GM18520 (cell line): ENCODE data around the gene IRF2BP1.
A peak's percentile ranks its signal among the peaks of the same experiment; 100 is the strongest.
"Not testable (repeated sequence)": the region's sequence is repeated elsewhere in the genome, so short reads cannot be mapped to it uniquely, and the experiment has no call there.

Experiments
- ATAC-seq: cut with Tn5 transposase; IDR thresholded peaks from one replicate; pipeline ENCODE4 v1.9.1; 2021; ENCODE audit not compliant: unreplicated experiment

The IRF2BP1 gene

GRCh38 chr19:45902651-45903625 is 17.0 kb upstream of the IRF2BP1 start:
- peak; percentile 90 for ATAC-seq

GRCh38 chr19:45901912-45902650 is 16.1 kb upstream of the IRF2BP1 start, which contains the start of gene MYPOP:
Gene MYPOP (minus strand): TSS chr19:45902613. CDS start chr19:45901773, 840 bp downstream.
- no peak for ATAC-seq

GRCh38 chr19:45901432-45901911 is 15.5 kb upstream of the IRF2BP1 start:
- no peak for ATAC-seq

GRCh38 chr19:45900738-45901431 is 14.9 kb upstream of the IRF2BP1 start:
- ATAC-seq, result no peak

- ATAC-seq, result no peak
These were observed 14.1 kb upstream of the IRF2BP1 start for GRCh38 chr19:45899919-45900589.

- no peak for ATAC-seq
These were observed 13.3 kb upstream of the IRF2BP1 start for GRCh38 chr19:45899253-45899652.

- ATAC-seq, result no peak
These were observed 11.4 kb upstream of the IRF2BP1 start for GRCh38 chr19:45897261-45897812.

GRCh38 chr19:45895983-45896599 is 10.2 kb upstream of the IRF2BP1 start:
- not testable (repeated sequence) for ATAC-seq

GRCh38 chr19:45895519-45895972 is 9.6 kb upstream of the IRF2BP1 start:
- no peak for ATAC-seq

GRCh38 chr19:45890877-45891276 is 4.9 kb upstream of the IRF2BP1 start:
- ATAC-seq, result no peak

GRCh38 chr19:45889210-45889885 is 3.4 kb upstream of the IRF2BP1 start:
- ATAC-seq, result no peak

- ATAC-seq, result no peak
These were observed 1.3 kb upstream of the IRF2BP1 start for GRCh38 chr19:45887200-45887710.

GRCh38 chr19:45886427-45887199 is 672 bp upstream of the IRF2BP1 start:
- peak; percentile 28 for ATAC-seq

- ATAC-seq, result no peak
These were observed 1.0 kb downstream of the IRF2BP1 start for GRCh38 chr19:45884682-45885555.

- ATAC-seq, result no peak
These were observed 1.9 kb downstream of the IRF2BP1 start for GRCh38 chr19:45883881-45884681.

GRCh38 chr19:45883586-45883880 is 2.4 kb downstream of the IRF2BP1 start:
- no peak for ATAC-seq
